ENCODE data around the gene NBPF26.
"Not testable (repeated sequence)": the region's sequence is repeated elsewhere in the genome, so short reads cannot be mapped to it uniquely, and the experiment has no call there.

The NBPF26 gene

DNA sequence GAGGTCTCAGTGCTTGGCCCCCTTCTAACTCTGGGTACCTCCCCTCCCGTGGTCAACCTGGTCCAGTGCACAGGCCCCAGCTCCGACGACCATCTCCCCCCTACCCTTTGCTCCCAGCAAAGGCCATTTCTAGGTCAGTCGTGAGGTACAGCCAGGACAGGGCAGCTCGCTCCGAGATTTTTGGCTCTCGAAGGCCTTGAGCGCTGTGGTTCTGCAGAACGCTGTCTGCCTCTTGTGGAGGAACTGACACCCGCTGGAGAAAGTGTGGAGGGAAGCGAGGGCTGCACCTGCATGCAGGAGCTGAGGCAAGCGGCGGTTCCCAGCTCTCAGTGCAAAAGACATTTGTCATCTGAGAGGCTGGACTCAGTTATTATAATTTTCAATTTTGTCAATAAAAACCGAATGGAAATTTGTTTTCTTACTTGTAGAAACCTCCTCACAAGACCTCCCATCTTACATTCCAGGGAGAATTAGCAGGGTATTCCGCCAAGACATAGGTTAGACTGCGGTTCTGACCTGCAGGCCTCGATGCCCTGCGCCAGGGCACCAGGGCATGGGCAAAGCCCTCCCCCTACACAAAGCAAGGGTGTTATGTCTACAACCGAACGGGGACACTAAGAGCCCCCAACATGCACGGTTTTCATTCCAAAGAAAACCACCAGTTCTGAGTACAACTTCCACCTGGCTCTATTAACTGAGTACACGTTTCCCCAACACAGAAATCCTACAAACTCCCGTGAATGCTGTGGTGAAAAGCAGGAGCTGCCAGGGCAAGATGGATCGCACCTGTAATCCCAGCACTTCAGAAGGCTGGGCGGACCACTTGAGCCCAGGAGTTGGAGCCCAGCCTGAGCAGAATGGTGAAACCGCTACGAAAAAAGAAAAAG lies 125.9 kb downstream of the NBPF26 start:
- peak overlapping the region in 1 of 2 donors; percentile 73 for H3K27ac ChIP-seq
- not testable (repeated sequence) for H3K4me3 ChIP-seq; DNase-seq (ENCODE audit: low spot score)

GRCh38 chr1:120850287-120850536 lies 126.5 kb downstream of the NBPF26 start:
- not testable (repeated sequence) for DNase-seq (ENCODE audit: low spot score); H3K4me3 ChIP-seq
- peak overlapping the region in 1 of 2 donors; percentile 73 for H3K27ac ChIP-seq

DNA sequence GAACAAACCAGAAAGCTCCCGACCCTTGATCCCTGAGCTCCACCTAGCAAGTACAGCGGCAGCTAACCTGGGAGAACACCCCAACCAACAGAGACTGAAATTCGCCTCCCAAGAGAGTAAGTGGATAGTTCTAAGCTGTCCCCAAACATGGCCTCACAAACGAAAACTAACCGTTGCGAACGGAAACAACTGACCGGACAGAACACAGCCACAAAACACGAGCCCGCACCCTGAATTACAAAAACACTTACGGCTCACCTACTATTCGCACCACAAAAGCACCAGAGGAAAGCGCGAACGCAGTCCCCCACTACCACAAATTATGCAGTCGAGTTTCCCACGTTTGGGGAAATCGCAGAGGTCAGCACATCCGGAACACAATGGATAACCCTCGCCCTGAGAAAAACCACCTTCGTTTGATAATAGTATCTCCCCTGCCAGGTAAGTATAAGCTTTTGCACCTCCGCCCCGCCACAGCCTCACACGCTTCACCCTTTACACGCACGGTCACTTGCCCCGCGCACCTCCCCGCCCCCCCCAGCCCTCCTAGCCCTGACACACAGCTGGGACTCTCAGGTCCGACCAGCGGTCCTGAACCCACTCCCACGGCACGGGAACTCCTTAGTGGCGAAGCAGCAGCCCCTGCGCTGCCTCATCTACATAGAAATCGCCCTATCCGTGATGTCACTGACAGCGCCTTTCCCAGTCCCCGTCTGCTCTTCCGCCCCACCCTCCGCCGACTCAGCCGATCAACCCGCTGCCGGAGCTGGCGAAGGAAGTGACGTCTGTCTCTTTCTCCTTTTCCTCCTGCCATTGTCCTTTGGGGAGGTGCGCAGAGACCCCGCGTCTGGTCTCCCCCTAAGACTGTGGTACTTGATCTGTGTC lies 127.0 kb downstream of the NBPF26 start:
- H3K4me3 ChIP-seq; DNase-seq (ENCODE audit: low spot score): not testable (repeated sequence)
- peak overlapping the region in 1 of 2 donors; percentile 73 for H3K27ac ChIP-seq

GRCh38 chr1:120858144-120858543 lies 134.4 kb downstream of the NBPF26 start:
- not testable (repeated sequence) for H3K4me3 ChIP-seq; DNase-seq (ENCODE audit: low spot score)

GRCh38 chr1:120859615-120860234 lies 136.0 kb downstream of the NBPF26 start:
- H3K4me3 ChIP-seq; DNase-seq (ENCODE audit: low spot score); H3K27ac ChIP-seq: not testable (repeated sequence)

More at GRCh38 chr1:120858144-120858543, 134.4 kb downstream of the NBPF26 start:
- not testable (repeated sequence) for H3K27ac ChIP-seq

GRCh38 chr1:120878206-120878605 lies 154.5 kb downstream of the NBPF26 start:
- not testable (repeated sequence) for DNase-seq (ENCODE audit: low spot score); H3K4me3 ChIP-seq; H3K27ac ChIP-seq

DNA sequence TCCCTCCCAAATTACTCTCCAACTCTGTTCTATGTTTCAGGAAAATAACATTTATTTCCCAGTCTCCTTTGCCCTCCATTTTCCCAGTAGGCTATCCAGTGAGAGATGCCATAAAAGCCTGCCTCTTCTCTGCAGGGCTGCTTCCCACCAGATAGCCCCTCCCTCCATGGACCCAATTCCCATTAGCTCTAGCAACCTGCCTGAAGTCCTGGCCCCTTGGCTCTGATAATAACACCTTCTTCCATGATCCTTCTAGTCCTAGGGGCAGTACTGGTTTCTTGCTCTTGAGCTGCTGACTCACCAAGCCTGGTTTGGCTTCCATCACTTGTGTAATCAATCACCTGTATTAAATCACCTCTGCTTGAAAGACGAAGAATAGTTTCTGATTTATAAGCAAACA lies 156.3 kb downstream of the NBPF26 start:
- not testable (repeated sequence) for DNase-seq (ENCODE audit: low spot score); H3K4me3 ChIP-seq; H3K27ac ChIP-seq

- H3K27ac ChIP-seq; DNase-seq (ENCODE audit: low spot score); H3K4me3 ChIP-seq: not testable (repeated sequence)
Observed at GRCh38 chr1:120881934-120882333, 158.2 kb downstream of the NBPF26 start.
